PC-3 (cell line): ENCODE measurements around the gene PTPN23. TPM values are rescaled to one million over a fixed set of nuclear protein-coding genes. Genes with fewer than 3 reads are reported as not detected.

ENCODE experiments used
- ATAC-seq: fragments of 200-7000 bp; cut with Tn5 transposase; 2 replicates; pipeline ENCODE4 v1.9.1; 2020; ENCODE audit warnings: mild to moderate bottlenecking, moderate library complexity
- BruUV-seq: library from RNA; stranded (reverse); fragments of 400-500 nt; replicated peaks from 2 replicates; lab custom pipeline; 2021; lab: Mats Ljungman, UMichigan
- CTCF ChIA-PET: fragments of 300-600 bp; sonication (Branson Sonifier 250); formaldehyde crosslinking; loops from one replicate; lab custom pipeline; 2022; ENCODE audit warnings: antibody characterized with exemption; lab: Charles Lee
- POLR2A ChIA-PET: fragments of 300-600 bp; sonication (Branson Sonifier 250); formaldehyde crosslinking; loops from one replicate; lab custom pipeline; 2022; ENCODE audit warnings: antibody characterized with exemption; ENCODE audit not compliant: unreplicated experiment; lab: Charles Lee
- DNase-seq: peaks from one replicate; pipeline ENCODE4 v3.0.0-alpha.2; 2015
- H2AFZ ChIP-seq: fragments of 300-600 bp; sonication (generic); 2 replicates; pipeline ENCODE4 v1.6.0; 2016; ENCODE audit warnings: antibody characterized with exemption, low read length
- H3F3A ChIP-seq: fragments of 300-600 bp; sonication (generic); one replicate; pipeline ENCODE4 v1.6.0; 2017; ENCODE audit warnings: antibody characterized with exemption, low read length, control low read depth, mild to moderate bottlenecking; ENCODE audit not compliant: unreplicated experiment
- H3K27ac ChIP-seq: fragments of 300-600 bp; sonication (generic); 2 replicates; pipeline ENCODE4 v1.5.1; 2016; ENCODE audit warnings: mild to moderate bottlenecking, low read length
- H3K27me3 ChIP-seq: fragments of 300-600 bp; sonication (generic); 2 replicates; pipeline ENCODE4 v1.6.1; 2016; ENCODE audit warnings: low read length, mixed read lengths
- H3K36me3 ChIP-seq: fragments of 300-600 bp; sonication (generic); 2 replicates; pipeline ENCODE4 v1.6.1; 2016; ENCODE audit warnings: low read depth, mixed run types, low read length, mixed read lengths
- H3K4me1 ChIP-seq: fragments of 300-600 bp; sonication (generic); 2 replicates; pipeline ENCODE4 v1.5.1; 2016; ENCODE audit warnings: low read length; ENCODE audit not compliant: insufficient read depth
- H3K4me2 ChIP-seq: fragments of 300-600 bp; sonication (generic); 2 replicates; pipeline ENCODE4 v1.6.0; 2016; ENCODE audit warnings: low read length
- H3K4me3 ChIP-seq: fragments of 300-600 bp; sonication (generic); 2 replicates; pipeline ENCODE4 v1.5.1; 2016; ENCODE audit warnings: mild to moderate bottlenecking, low read length, mixed read lengths
- H3K79me2 ChIP-seq: fragments of 300-600 bp; sonication (generic); 2 replicates; pipeline ENCODE4 v1.6.1; 2017; ENCODE audit warnings: low read length, mixed read lengths
- H3K9ac ChIP-seq: fragments of 300-600 bp; sonication (generic); 2 replicates; pipeline ENCODE4 v1.6.0; 2016; ENCODE audit warnings: mild to moderate bottlenecking, low read length
- H3K9me2 ChIP-seq: fragments of 300-600 bp; sonication (generic); replicated peaks from 2 replicates; pipeline ENCODE4 v1.6.1; 2016; ENCODE audit warnings: mixed run types, low read length, mixed read lengths
- H3K9me3 ChIP-seq: fragments of 300-600 bp; sonication (generic); 2 replicates; pipeline ENCODE4 v1.6.1; 2016; ENCODE audit warnings: low read length, mixed read lengths
- H4K20me1 ChIP-seq: fragments of 300-600 bp; sonication (generic); 2 replicates; pipeline ENCODE4 v1.6.1; 2016; ENCODE audit warnings: low read length, mixed read lengths
- CTCF ChIP-seq: fragments of 300-600 bp; sonication (generic); conservative IDR thresholded peaks from 2 replicates; pipeline ENCODE4 v1.5.1; 2017; ENCODE audit warnings: antibody characterized with exemption, low read depth, mild to moderate bottlenecking, low read length
- EZH2 ChIP-seq: fragments of 300-600 bp; sonication (generic); IDR thresholded peaks from one replicate; pipeline ENCODE4 v1.6.1; 2017; ENCODE audit warnings: antibody characterized with exemption, mild to moderate bottlenecking, low read length; ENCODE audit not compliant: unreplicated experiment
- EZH2phosphoT487 ChIP-seq: fragments of 300-600 bp; sonication (generic); IDR thresholded peaks from 2 replicates; pipeline ENCODE4 v1.6.1; 2018; ENCODE audit warnings: mild to moderate bottlenecking, antibody characterized with exemption, low read length, borderline replicate concordance
- intact Hi-C: fragments of 100-400 bp; cut with micrococcal nuclease; formaldehyde crosslinking; loops from 2 replicates; pipeline ENCODE4 v1.9.0; 2023
- total RNA-seq: library from RNA; depleted of rRNA; stranded (reverse); fragments of >200 nt; gene quantifications from 2 replicates; pipeline ENCODE4 v1.2.3, GENCODE V29; 2014

PTPN23 gene
- total RNA-seq, 1 experiment from 2014 or later: 22.3 TPM

GRCh38 chr3:47344971-47345370 lies 35.9 kb upstream of the PTPN23 start:
- no peak for ATAC-seq
- CTCF ChIA-PET: no interaction called here
- POLR2A ChIA-PET: no interaction called here
- H3K9me3 ChIP-seq: no peaks in the 10 kb centered on the region
- no peak for TF ChIP-seq EZH2
- TF ChIP-seq CTCF: no peak
- TF ChIP-seq EZH2phosphoT487: no peak
- no peaks in the 10 kb centered on the region for H3K79me2 ChIP-seq
- no peak overlapping the region for H3K4me3 ChIP-seq
- H4K20me1 ChIP-seq: no peaks in the 10 kb centered on the region
- intact Hi-C loops: no loop called here
- peaks cover 14% of the 10 kb centered on the region for H3K4me1 ChIP-seq
- no peaks in the 10 kb centered on the region for H3F3A ChIP-seq
- no peaks in the 10 kb centered on the region for H3K27me3 ChIP-seq
- no TSS peak for BruUV-seq
- H2AFZ ChIP-seq: no peak overlapping the region
- H3K36me3 ChIP-seq: peaks cover 19% of the 10 kb centered on the region
- no peaks in the 10 kb centered on the region for H3K9me2 ChIP-seq
- DNase-seq: no peak
- H3K27ac ChIP-seq: no peak overlapping the region
- no peak overlapping the region for H3K9ac ChIP-seq
- H3K4me2 ChIP-seq: no peak overlapping the region

GRCh38 chr3:47347217-47347801 lies 33.5 kb upstream of the PTPN23 start:
- H2AFZ ChIP-seq: no peak overlapping the region
- H3K9me3 ChIP-seq: no peaks in the 10 kb centered on the region
- ChIA-PET POLR2A (no interaction called here), CTCF (no interaction called here)
- H3K4me3 ChIP-seq: no peak overlapping the region
- no peak overlapping the region for H3K9ac ChIP-seq
- DNase-seq (no peak), ATAC-seq (no peak; the same call in 1 of the 2 replicates)
- peaks cover 14% of the 10 kb centered on the region for H3K4me1 ChIP-seq
- H3K9me2 ChIP-seq: no peaks in the 10 kb centered on the region
- no peak overlapping the region for H3K4me2 ChIP-seq
- H3K79me2 ChIP-seq: no peaks in the 10 kb centered on the region
- intact Hi-C loops: no loop called here
- no TSS peak for BruUV-seq
- H3K27ac ChIP-seq: no peak overlapping the region
- H3K27me3 ChIP-seq: no peaks in the 10 kb centered on the region
- 0 out of 2 replicates have a peak, but pooled peaks cover 6% of the 10 kb centered on the region for H3K36me3 ChIP-seq
- TF ChIP-seq EZH2 (no peak), CTCF (no peak), EZH2phosphoT487 (no peak)
- H4K20me1 ChIP-seq: no peaks in the 10 kb centered on the region
- H3F3A ChIP-seq: no peaks in the 10 kb centered on the region

DNA sequence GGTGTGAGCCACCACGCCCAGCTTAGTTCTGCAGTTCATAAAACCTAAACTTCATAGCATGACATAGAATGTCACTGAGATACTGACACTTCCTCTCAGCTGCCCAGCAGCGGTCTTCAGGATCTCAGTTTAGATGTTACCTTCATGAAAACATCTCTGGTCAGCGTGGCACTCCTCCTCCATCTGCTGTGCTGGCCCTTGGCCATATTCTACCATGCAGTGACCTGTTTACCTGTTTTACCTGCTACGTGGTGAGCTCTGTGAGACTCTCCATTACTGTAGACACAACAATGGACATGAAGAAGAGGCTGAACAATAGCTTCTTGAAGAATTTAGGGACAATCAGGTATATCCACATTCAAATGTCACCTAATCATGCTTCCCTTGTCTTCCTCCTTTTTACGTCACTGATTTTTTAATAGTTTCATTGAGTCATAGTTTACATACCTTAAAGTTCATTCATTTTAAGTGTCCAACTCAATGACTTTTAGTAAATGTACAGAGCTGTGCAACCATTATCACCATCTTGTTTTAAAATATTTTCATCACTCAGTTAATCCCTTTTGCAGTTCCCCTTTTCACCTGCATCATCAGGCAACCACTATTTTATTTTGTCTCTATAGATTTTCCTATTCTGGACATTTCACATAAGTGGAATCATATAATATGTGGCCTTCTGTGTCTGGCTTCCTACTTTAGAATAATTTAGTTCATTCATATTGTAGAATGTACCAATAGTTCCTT lies 32.2 kb upstream of the PTPN23 start:
- ChIA-PET POLR2A (interaction anchor here (0.6 kb wide), 1 partner anchor 639 kb away, joined by 4 read pairs; no protein-coding TSS in a partner anchor), CTCF (no interaction called here)
- no peaks in the 10 kb centered on the region for H3K9me2 ChIP-seq
- H2AFZ ChIP-seq: no peak overlapping the region
- H3K9me3 ChIP-seq: no peaks in the 10 kb centered on the region
- ATAC-seq (peak; percentile 37), DNase-seq (peak; percentile 55)
- TF ChIP-seq CTCF (no peak), EZH2phosphoT487 (no peak), EZH2 (no peak)
- H3K4me2 ChIP-seq: no peak overlapping the region
- intact Hi-C loops: no loop called here
- no peaks in the 10 kb centered on the region for H4K20me1 ChIP-seq
- peak overlapping the region; percentile 35 for H3K27ac ChIP-seq
- H3K36me3 ChIP-seq: 0 out of 2 replicates have a peak, but pooled peaks cover 6% of the 10 kb centered on the region
- no peak overlapping the region for H3K9ac ChIP-seq
- no peaks in the 10 kb centered on the region for H3K27me3 ChIP-seq
- H3F3A ChIP-seq: no peaks in the 10 kb centered on the region
- peaks cover 14% of the 10 kb centered on the region for H3K4me1 ChIP-seq
- no peaks in the 10 kb centered on the region for H3K79me2 ChIP-seq
- no peak overlapping the region for H3K4me3 ChIP-seq
- BruUV-seq: no TSS peak
